GM19035 (cell line): ENCODE data around the gene SYDE1.
"Not testable (repeated sequence)": the region's sequence is repeated elsewhere in the genome, so short reads cannot be mapped to it uniquely, and the experiment has no call there.

Source experiments
- ATAC-seq: cut with Tn5 transposase; IDR thresholded peaks from one replicate; pipeline ENCODE4 v1.9.1; 2021; ENCODE audit not compliant: unreplicated experiment

The SYDE1 gene

GRCh38 chr19:15107061-15108010 is at the start of gene SYDE1:
Gene SYDE1, plus strand, starts transcription at chr19:15107401. Its CDS starts 33 bp downstream, at chr19:15107434.
- no peak for ATAC-seq

GRCh38 chr19:15062036-15062435 is 45.2 kb upstream of the SYDE1 start:
- ATAC-seq = no peak

GRCh38 chr19:15070386-15070785 is 36.8 kb upstream of the SYDE1 start:
- ATAC-seq = not testable (repeated sequence)

GRCh38 chr19:15072930-15073647 is 34.1 kb upstream of the SYDE1 start:
- no peak for ATAC-seq

- no peak for ATAC-seq
These were observed 32.8 kb upstream of the SYDE1 start for GRCh38 chr19:15074371-15074770.

GRCh38 chr19:15075806-15076205 is 31.4 kb upstream of the SYDE1 start:
- no peak for ATAC-seq

- not testable (repeated sequence) for ATAC-seq
These were observed 27.2 kb upstream of the SYDE1 start for GRCh38 chr19:15080002-15080401.

- no peak for ATAC-seq
These were observed 25.3 kb upstream of the SYDE1 start, which contains the start of gene OR1I1 for GRCh38 chr19:15081911-15082310. Gene OR1I1, plus strand, starts transcription at chr19:15082211. Its CDS starts 4,855 bp downstream, at chr19:15087066.

GRCh38 chr19:15087182-15087581 is 20.0 kb upstream of the SYDE1 start:
- no peak for ATAC-seq

- ATAC-seq = no peak
These were observed 15.1 kb upstream of the SYDE1 start for GRCh38 chr19:15091918-15092753.

- ATAC-seq = no peak
These were observed 14.2 kb upstream of the SYDE1 start for GRCh38 chr19:15093001-15093400.

- no peak for ATAC-seq
These were observed 11.0 kb upstream of the SYDE1 start for GRCh38 chr19:15096223-15096622.

GRCh38 chr19:15097980-15098379 is 9.2 kb upstream of the SYDE1 start:
- ATAC-seq = not testable (repeated sequence)

GRCh38 chr19:15098460-15098859 is 8.7 kb upstream of the SYDE1 start:
- no peak for ATAC-seq

GRCh38 chr19:15099017-15099582 is 8.1 kb upstream of the SYDE1 start:
- no peak for ATAC-seq

GRCh38 chr19:15101479-15102082 is 5.6 kb upstream of the SYDE1 start:
- no peak for ATAC-seq

- ATAC-seq = no peak
These were observed 3.2 kb upstream of the SYDE1 start for GRCh38 chr19:15104003-15104402.

- no peak for ATAC-seq
These were observed 2.8 kb upstream of the SYDE1 start for GRCh38 chr19:15104411-15104810.

GRCh38 chr19:15105044-15105443 is 2.2 kb upstream of the SYDE1 start:
- no peak for ATAC-seq

GRCh38 chr19:15108145-15108844 is 1.1 kb downstream of the SYDE1 start:
- no peak for ATAC-seq
